GM19099 (cell line): ENCODE data around the gene DIPK2A.

Source experiments
- POLR2A ChIP-seq: IDR thresholded peaks from 3 replicates; pipeline ENCODE4 v1.6.1; 2011; ENCODE audit warnings: low read depth; ENCODE audit not compliant: insufficient read length; ENCODE audit errors: extremely low read depth

Gene DIPK2A

GRCh38 chr3:143971359-143972154, at the start of gene DIPK2A:
Gene DIPK2A, plus strand, starts transcription at chr3:143971823. Its CDS starts 510 bp downstream, at chr3:143972333.
- peak; percentile 97 for TF ChIP-seq POLR2A

GRCh38 chr3:143924522-143925285, 46.9 kb upstream of the DIPK2A start:
- no peak for TF ChIP-seq POLR2A

- TF ChIP-seq POLR2A, result no peak
Measured at GRCh38 chr3:143928056-143928455, 43.6 kb upstream of the DIPK2A start.

- TF ChIP-seq POLR2A, result no peak
Measured at GRCh38 chr3:143928541-143929255, 42.9 kb upstream of the DIPK2A start.

DNA sequence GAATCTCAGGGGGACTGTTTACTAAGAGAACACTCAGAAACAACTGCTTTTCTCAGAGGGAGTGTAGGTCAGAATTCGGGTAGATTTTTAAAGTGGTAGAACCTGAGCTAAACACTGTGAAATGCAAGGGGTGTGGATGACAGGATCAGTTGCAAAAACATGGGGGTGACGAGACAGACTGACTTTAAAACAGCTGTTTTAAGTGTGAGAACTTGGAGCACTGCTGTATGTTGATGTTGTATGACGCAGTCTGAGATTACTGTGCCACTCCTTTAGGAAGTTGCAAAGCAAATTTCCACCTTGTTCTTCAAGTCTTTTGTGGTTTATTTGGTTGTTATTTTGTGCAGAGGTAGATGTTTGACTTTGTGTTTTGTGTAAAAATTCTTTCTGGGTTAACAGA, 36.8 kb upstream of the DIPK2A start:
- no peak for TF ChIP-seq POLR2A

- no peak for TF ChIP-seq POLR2A
Measured at GRCh38 chr3:143935678-143936077, 35.9 kb upstream of the DIPK2A start.

- TF ChIP-seq POLR2A, result no peak
Measured at GRCh38 chr3:143950810-143951209, 20.8 kb upstream of the DIPK2A start.

DNA sequence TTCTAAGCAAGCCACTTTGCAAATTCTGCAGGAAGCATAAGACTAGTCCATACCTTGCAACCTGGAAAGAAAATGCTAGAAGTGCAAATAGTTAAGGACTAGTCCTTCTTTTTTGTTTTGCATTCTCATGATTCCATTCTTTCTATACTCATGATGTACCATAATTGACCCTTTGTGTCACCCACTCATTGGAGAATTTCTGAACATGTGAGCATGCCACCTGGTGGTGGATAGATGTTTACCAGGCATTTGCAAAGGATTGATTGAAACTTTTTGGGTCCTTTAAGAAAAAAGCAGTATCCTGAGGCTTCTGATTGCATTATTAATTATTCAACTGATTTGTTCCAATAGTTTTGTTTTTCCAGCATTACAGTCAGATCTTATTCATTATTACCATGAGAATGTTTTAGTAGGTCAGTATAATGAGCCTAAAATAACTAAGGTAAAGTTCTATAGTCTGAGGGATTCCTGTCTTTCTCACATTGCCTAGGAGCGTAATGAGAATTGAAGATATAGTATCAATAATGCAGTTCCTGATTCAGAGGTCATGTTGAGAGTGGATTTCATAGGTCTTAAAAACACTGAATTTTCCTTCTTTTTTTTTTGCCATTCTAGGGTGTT, 20.2 kb upstream of the DIPK2A start:
- TF ChIP-seq POLR2A, result no peak

DNA sequence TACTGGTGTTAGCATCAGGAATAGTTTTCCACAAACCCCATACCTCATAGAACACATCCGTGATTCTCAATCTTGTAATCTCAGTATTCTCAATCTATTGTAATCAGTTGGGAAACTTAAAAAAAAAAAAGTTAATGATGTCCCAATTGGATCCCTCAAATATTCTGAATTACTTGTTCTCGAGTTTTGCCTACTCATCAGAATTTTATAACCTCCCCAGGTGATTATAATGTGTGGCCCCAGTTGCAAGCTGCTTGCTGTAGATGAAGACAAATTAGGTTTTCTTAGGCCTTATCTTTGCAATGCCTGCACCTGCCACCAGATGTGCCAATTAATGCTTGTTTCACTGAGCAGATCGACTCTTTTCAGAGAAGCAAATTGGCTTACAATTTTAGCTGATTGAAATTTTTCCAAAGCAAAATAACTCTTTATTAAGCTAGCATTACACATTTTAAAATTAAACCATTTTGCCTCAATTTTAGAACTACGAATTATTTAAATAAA, 19.0 kb upstream of the DIPK2A start:
- TF ChIP-seq POLR2A, result no peak

DNA sequence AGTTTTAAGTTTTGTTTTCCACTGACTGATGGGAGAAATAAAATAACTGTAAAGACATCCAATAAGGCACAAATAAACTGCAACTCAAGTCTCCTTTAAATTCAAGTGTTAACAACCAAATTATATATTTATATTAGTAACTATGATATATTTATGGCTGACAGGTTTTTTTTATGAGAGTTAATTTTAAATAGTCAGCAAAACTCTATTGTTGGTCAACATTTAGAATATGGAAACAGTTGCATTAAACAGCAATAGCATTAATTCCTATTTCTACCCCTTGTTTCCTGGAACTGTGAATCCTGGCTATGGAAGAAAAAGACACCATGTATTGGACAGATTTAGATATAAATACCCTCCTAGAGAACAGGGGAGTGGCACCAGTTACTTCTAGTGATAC, 16.5 kb upstream of the DIPK2A start:
- no peak for TF ChIP-seq POLR2A

DNA sequence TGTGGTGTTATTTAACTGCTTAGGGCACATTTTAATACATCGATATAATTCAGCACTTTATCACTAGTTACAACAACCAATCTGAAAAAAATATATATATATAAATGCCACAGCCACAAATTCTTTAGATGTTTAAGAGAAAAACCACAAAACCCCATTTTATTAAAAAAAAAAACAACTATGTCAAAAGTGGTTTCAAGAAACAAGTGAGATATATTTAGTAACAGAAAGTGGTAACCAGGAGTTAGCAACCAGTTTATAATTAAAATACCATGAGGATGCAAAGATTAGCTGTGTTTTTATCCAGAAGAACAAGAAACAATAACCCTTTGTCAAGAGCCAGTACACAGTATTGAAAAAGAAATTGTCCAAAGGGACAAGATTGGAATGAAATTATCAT, 14.8 kb upstream of the DIPK2A start:
- no peak for TF ChIP-seq POLR2A

DNA sequence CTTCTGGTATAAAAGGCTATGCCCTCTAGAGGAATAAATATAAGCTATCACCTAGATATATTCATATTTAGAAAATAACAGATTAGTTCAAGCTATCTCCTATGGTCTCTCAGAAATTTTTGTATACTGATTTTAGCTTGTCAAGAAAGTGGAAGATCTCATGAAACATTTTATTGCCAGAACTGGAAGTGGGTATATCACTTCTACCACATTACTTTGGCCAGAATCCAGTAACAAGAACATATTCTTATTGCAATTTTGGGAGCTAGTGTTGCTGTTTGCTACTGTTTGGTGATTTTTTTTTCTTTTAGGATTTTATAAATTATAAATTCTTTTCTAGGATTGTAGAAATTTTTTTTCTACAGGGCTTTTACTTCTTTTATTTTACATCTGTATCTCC, 14.2 kb upstream of the DIPK2A start:
- TF ChIP-seq POLR2A, result no peak

DNA sequence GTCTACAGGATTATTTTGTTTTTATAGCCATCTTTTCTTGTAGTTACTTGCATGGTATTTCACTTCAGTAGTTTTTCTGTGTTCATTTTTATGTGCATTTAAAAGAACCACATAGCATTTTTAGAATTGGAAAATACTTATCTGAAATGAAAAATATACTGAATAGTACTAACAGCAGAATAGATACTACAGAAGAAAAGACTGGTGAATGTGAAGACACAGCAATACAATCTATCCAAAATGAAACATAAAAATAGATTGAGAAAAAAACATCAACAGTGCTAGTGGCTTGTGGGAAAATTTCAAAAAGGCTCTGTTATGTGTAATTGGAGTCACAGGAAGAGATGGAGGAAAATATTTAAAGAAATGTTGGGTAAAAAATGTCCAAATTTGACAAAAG, 12.7 kb upstream of the DIPK2A start:
- no peak for TF ChIP-seq POLR2A

GRCh38 chr3:143961342-143961741, 10.3 kb upstream of the DIPK2A start:
- no peak for TF ChIP-seq POLR2A

GRCh38 chr3:143963946-143964345, 7.7 kb upstream of the DIPK2A start:
- no peak for TF ChIP-seq POLR2A

DNA sequence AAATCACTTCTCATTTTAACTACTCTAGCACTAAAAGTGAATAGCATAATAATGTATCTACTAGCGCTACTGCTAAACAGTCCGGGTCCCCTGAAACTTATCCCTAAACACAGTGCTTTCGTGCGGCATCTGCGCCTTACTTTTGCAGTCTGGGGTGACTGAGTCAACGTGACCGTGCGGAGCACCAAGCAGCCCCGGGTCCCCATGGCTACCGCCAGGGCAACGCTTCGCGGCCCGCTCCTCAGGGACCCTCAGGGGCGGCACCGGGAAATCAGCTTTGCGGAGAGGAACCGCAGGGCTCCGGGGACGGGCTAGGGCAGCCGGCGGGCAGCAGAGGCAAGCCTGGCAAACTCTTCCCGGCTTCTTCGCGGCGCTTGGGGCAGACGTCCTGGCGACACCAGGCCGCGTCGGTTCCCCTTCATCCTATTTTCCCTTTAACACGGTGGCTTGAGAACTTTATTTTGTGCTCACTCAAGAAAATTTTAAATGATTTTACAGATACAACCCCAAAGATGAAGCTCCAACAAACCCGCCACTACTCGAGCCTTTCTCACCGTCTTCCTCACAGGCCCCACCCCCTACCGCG, 757 bp upstream of the DIPK2A start:
- TF ChIP-seq POLR2A, result no peak
